Esophagus muscularis mucosa (tissue), 4 donors: ENCODE data around the gene NCOA1.

Experiments used
- EP300 ChIP-seq: sonication (generic); formaldehyde crosslinking; IDR thresholded peaks from one replicate; pipeline ENCODE4 v1.6.1; 2017; ENCODE audit warnings: antibody characterized with exemption
- POLR2A ChIP-seq: fragments of 450-650 bp; IDR thresholded peaks from one replicate; pipeline ENCODE4 v1.6.1; 2017; ENCODE audit warnings: antibody characterized with exemption, moderate library complexity, mild to moderate bottlenecking, low read depth
- POLR2AphosphoS5 ChIP-seq, 2 donors: sonication (generic); formaldehyde crosslinking; IDR thresholded peaks; one replicate each; pipeline ENCODE4 v1.6.1; 2017; ENCODE audit warnings: antibody characterized with exemption in 2 of 2
- TF ChIP-seq, protein P1 (sequence below), 3 experiments: fragments of 200-600 bp in 2 of 3; fragments of 450-650 bp in 1 of 3; sonication (generic) in 2 of 3; IDR thresholded peaks; one replicate each; pipeline ENCODE4 v1.5.1; 2017 to 2019; ENCODE audit warnings: antibody characterized with exemption in 3 of 3, mild to moderate bottlenecking in 2 of 3, moderate library complexity in 1 of 3

DNA sequence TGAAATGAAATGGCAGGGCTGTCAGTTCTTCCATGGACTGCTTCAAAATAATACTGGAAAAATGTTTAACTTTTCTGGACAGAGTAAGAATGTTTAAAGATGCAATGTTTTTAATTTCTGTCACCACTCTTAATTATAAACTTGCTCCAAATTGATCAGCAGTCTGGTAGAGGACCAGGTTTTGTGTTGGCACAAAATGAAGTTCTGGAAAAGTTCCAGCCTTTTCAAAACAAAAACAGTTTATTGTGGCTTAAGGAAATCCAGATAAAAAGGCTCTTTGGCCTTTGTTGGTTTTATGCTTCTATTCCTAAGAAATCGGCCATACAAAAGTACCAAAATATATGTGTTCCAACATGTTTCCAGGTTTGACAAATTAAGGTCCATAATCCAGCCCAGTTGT lies 253.3 kb downstream of the NCOA1 start:
- TF ChIP-seq, protein P1, sequence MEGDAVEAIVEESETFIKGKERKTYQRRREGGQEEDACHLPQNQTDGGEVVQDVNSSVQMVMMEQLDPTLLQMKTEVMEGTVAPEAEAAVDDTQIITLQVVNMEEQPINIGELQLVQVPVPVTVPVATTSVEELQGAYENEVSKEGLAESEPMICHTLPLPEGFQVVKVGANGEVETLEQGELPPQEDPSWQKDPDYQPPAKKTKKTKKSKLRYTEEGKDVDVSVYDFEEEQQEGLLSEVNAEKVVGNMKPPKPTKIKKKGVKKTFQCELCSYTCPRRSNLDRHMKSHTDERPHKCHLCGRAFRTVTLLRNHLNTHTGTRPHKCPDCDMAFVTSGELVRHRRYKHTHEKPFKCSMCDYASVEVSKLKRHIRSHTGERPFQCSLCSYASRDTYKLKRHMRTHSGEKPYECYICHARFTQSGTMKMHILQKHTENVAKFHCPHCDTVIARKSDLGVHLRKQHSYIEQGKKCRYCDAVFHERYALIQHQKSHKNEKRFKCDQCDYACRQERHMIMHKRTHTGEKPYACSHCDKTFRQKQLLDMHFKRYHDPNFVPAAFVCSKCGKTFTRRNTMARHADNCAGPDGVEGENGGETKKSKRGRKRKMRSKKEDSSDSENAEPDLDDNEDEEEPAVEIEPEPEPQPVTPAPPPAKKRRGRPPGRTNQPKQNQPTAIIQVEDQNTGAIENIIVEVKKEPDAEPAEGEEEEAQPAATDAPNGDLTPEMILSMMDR (IDR thresholded peaks at IDR 0.05) = no peak
- TF ChIP-seq POLR2AphosphoS5 (IDR thresholded peaks at IDR 0.05) (no peak), EP300 (no peak), POLR2A (no peak)
